ENCODE data around the gene KCTD16.

DNA sequence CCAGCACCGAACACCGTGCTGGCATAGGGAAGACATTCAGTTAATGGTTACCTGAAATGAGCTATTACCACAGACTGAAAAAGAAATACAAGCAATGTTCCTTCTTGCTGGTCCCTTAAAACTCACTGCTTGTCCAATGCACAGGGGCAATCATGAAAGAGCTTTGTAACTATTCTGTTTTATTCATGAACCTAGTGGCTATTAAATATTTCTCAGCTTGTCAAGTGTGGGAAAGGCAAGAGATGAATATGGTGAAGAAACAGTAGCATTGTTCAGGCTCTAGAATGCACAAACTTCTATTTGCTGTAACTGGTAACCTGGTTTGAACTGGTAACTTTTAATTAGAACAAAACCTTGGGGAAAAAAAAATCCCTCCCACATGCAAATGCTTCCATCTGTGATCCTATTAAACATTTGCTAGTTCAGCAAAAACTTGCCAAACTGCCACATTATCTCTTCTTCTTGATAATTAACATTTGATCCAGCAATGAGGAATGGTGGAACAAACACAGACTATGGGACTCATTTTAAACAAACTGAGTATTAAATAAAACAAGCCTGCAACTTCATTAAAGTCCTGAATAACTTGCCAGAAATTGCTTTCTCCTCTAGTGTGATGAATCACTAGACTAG lies 36.4 kb upstream of the KCTD16 start:
- TF ChIP-seq ELF4 (IDR thresholded peaks at IDR 0.05) (no peak), SP1 (IDR thresholded peaks at IDR 0.05) (no peak), ZNF384 (IDR thresholded peaks at IDR 0.05) (no peak), FOXK2 (IDR thresholded peaks at IDR 0.05) (no peak), FOXM1 (IDR thresholded peaks at IDR 0.05; ENCODE audit: borderline replicate concordance) (no peak), BHLHE40 (IDR thresholded peaks at IDR 0.05; ENCODE audit: borderline replicate concordance) (no peak), LEF1 (IDR thresholded peaks at IDR 0.05; ENCODE audit: borderline replicate concordance) (no peak)
